Kasumi-1 (cell line): ENCODE measurements around the gene KNG1.
"Not testable (repeated sequence)": the region's sequence is repeated elsewhere in the genome, so short reads cannot be mapped to it uniquely, and the experiment has no call there.

ENCODE experiments used
- DNase-seq, 2 experiments: peaks; one replicate each; lab custom pipeline; 2025; lab: John Stamatoyannopoulos, UW

The KNG1 gene

DNA sequence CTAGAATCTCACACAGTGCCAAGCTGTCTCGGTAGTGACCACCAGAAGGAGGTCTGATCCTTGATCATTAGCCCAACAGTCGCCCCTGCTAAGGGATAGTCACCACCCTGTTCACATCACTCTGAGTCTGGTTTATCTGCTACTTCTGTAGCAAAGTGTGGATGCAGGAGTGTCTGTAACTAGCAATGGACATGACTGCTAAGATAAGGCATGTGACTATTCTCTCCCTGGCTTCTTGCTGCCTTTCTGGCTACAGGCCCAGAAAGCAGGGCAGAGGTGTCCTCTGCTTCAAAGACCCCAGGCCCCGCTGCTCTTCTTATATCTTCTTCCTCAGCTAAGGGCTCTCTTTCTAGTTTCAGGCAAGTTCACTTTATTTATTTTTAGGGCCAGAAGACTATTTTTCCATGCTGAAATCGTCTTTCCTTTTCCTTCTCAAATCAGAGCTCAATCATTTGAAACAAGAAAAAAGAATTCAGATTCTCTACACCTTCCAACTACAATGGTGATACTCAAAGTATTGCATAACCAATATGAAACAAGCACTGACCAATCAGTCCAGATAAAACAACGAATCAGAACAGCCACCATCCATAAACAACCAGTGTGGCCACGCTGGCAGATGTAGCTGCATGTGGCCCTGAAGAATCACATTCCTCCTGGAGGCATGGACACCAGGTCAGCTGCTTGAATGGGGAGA is 8.0 kb upstream of the KNG1 start:
- no peak for DNase-seq

DNA sequence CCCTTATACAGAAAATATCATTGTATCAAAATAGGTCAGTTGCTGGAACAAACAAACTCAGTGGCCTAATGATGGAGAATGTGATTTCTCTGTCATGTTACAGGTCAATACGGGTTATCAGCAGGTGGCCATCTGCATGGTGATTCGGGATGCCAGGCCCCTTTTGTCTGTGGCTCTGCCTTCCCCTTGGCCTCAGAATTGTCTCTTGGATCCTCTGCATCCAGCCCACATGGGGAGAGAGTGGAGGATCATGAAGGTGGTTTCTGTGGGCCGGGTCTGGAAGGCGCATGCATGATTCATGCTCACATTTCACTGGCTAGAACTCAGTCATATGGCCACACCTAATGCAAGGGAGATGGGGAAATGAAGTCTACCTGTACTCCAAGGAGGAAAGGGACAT is 6.5 kb upstream of the KNG1 start:
- DNase-seq = not testable (repeated sequence)

DNA sequence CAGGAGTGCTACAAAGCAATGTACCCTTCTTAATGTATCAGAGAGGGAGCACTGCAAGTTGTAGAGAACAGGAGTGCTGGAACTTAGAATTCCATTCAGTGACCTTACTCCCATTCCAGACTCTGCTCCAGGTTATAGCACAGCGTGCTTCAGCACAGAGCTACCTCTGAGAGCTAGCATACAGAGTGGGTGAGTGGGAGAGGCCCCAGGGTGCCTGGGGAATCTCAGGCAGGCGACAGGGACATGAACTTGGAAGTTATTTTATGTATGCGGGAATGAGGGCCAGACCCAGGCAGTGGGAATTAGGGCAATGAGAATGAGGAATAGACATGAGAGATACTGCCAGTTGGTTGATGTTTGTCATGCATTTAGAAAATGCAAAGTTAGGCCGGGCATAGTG is 3.7 kb upstream of the KNG1 start:
- DNase-seq = no peak

DNA sequence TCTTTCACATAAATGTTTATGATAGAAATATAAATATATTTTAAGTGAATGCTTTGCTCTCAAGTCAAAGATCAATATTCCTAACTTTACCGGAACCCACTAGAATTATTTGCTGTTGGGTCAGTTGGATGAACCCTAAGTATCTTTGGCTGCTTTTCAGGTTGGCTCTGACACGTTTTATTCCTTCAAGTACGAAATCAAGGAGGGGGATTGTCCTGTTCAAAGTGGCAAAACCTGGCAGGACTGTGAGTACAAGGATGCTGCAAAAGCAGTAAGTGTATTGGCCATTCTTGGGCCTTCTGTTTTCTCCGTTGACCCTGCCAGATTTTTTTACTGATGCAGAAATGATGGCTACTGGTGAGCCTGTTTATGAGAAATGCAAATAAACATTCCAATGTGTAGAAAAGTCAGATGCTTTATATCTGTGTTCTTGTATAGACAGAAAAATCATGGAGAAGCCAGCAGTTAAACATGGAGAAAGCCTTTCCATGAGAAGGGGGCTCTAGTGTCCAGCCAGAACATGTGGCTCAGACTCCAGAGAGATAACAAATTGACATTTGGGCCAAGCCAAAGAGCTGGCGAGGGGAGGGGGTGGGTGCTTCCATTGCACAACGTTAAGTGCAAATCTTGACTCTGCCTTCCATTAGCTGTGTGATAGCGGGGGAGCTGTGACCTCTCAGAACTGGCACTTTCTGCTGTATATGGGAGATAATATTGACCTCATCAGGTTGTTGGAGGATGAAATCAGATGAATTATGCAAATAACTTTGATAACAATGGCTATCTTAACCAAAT is 3.0 kb downstream of the KNG1 start:
- DNase-seq = no peak

DNA sequence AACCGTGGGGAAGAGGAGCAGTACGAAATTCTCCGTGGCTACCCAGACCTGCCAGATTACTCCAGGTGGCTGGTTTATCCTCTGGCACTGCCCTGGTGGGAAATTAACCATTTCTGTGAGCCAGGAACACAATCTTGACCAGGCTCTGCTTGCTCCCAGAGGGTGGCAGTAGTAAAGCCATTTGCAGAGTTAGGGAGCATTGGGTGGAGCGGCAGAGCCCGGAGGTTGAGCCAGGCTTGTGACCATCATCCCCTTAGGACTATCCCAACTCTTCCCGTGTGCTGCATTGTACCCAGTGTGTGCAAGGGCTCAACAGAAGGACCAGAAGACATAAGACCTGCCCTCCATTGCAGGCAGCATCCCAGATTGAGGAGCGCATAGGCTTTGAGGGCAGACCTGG is 5.3 kb downstream of the KNG1 start:
- DNase-seq = no peak

DNA sequence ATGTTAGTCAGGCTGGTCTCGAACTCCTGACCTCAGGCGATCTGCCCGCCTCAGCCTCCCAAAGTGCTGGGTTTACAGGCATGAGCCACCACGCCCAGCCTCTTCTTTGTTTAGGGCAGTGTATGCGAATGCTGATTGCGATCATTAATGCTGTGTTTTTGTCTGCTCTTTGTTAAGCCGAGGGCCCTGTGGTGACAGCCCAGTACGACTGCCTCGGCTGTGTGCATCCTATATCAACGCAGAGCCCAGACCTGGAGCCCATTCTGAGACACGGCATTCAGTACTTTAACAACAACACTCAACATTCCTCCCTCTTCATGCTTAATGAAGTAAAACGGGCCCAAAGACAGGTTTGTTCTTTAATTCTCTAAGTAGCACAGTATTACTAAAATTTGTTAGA is 7.8 kb downstream of the KNG1 start:
- no peak for DNase-seq

DNA sequence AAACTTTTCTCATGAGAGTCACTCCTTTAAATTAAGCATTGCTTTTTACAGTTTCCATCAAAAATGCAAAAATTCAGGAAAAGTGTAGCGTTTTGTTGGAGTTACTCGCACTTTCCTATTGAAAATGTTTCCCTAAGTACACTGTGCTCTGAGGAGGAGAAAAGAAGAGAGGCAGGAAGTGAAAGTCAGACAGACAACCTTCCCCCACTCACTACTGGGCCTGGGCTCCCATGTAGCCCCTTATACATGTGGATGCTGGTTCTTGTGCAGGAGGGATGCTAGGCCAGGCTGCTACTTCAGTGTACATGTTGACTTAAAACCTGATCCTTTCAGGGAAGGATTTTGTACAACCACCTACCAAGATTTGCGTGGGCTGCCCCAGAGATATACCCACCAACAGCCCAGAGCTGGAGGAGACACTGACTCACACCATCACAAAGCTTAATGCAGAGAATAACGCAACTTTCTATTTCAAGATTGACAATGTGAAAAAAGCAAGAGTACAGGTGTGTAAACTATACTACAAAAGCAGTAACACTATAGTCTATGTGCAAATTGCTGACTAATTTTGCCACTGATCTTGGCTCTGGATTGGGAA is 15.1 kb downstream of the KNG1 start:
- DNase-seq = no peak

DNA sequence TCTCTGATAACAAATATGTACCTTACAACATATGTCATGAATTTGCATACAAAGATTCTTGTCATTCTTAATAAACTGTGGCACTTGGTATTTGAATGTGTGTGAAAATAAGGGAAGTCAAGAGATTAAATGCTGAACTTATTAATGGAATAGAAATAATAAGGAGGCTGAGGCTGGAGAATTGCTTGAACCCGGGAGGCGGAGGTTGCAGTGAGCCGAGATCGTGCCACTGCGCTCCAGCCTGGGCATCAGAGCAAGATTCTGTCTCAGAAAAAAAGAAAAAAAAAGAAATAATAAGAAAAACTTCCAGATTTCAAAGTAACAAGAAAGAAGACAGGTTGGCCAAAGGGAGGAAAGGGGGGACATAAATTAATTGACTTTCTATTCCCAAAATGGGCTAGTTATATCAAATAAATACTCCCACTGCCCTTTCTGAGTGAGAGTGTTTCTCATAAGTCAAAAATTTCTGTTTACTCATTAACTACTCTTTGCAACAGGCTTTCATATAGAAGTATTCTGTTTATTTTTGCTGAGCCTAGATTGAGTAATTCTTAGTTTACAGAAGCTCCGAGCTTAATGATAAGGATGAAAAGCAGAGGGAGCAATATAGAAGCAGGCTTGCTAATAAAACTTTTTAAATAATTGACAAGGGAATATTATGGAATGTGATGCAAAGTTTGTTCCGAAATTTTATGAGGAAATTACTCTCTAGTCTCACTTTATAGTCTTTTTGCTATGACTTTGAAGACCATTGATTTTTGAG is 25.6 kb downstream of the KNG1 start:
- DNase-seq = no peak

DNA sequence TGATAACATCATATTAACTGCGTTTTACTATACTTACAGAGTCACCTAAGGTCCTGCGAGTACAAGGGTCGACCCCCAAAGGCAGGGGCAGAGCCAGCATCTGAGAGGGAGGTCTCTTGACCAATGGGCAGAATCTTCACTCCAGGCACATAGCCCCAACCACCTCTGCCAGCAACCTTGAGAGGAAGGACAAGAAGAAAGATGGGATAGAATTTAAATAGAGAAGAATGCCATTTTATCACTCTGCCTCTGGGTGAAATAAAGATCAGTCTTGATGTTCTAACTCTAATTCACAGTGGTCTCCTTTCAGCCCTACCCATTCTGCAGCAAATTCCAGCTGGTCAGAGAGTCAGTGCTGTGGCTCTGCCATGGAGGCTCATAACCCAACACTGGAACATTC is 26.5 kb downstream of the KNG1 start:
- no peak for DNase-seq

DNA sequence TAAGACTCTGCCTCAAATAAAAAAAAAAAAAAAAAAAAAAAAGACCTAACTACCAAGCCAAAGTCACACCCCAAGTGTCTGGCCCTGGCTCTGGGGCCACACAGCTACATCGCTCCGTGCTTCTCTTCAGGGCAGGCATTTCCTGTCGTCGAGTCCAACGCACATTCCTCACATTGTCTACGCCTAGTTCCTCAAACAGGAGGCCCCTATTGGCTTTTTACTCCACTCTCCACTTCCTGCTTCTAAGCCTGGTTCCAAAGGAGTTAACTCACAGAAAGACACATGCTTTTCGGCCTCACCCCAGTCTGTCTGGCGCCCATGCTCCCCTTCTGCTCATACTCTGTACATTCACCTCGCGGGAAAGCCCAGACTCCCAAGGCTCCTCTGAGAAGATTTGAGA is 28.8 kb downstream of the KNG1 start:
- peak; percentile 97 to 99 for DNase-seq

DNA sequence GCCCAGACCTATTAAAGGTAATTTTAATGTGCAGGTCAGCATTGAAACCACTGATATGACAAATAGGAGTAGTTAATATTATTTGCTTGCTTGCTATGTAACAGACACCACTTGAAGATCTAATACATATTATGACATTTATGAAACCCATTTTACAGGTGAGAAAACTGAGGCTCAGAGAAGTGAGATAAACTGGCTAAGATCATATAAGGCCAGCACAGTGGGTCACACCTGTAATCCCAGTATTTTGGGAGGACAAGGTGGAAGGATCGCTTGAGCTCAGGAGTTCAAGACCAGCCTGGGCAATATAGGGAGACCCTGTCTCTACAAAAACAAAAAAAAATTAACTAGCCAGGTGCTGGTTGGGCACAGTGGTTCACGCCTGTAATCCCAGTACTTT is 33.2 kb downstream of the KNG1 start:
- DNase-seq = no peak

DNA sequence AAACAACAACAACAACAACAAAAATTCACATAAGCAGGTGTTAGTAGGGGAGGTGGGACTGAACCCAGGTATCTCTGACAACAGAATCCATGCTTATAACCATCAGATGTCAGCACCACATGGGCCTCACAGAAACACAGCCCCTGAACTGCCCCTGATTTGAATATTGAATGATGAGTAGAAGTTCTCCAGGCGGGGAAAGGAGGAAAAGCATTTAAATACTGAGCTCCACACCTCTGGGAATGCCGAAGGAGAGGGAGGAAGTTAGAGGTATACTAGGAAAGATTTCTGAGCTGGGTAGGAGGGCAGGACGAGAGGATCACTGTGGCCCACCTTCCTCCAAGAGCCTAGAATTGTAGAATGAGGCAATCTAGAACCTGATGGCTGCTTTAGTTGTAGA is 34.3 kb downstream of the KNG1 start:
- no peak for DNase-seq

DNA sequence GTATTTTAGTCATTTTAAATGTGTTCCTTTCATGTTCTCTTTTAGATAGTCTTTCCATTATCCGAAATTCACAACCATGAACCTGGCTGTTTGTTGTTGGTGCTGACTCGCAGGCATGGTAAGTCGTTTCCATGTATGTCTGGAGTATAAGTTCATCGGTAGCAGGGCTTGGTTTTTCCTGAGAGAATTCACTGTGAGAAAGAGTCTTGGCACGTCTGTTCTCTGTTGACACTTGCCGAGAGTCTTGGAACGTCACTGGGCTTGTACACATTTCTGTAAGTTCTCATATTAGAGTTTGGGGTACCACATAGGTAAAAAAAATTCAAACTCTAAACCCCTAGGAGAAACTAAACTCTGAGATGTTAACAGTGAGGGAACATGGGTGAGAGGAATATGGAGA is 36.8 kb downstream of the KNG1 start:
- DNase-seq = no peak

DNA sequence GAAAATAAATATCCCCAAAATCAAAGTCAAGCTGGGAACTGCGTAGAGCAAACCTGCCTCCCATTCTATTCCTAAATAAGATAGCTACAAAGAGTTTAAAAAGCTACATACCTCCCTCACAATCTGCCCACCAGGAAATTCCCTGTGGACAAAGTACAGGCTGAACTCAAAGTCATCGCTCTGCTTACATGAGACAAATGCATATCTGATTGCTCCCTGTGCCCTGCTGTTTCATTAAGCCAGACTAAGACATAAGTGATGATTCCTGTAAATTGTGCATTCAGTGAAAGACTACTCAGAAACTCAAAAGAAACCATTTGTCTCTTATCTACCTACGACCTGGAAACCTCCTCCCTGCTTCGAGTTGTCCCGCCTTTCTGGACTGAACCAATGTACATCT is 37.7 kb downstream of the KNG1 start:
- DNase-seq = no peak

DNA sequence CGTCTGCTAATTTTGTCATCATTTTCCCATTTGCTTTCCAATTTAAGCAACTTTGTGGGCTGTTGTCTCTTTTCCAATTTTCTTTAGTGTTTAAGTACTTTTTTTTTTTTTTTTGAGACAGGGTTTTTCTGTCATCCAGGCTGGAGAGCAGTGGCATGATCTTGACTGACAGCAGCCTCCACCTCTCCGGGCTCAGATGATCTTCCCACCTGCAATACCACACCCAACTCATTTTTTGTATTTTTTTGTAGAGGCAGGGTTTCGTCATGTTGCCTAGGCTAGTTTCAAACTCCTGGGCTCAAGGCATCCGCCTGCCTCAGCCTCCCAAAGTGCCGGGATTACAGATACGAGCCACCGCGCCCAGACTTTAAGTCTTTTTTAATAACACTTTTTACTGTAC is 40.1 kb downstream of the KNG1 start:
- DNase-seq = no peak

DNA sequence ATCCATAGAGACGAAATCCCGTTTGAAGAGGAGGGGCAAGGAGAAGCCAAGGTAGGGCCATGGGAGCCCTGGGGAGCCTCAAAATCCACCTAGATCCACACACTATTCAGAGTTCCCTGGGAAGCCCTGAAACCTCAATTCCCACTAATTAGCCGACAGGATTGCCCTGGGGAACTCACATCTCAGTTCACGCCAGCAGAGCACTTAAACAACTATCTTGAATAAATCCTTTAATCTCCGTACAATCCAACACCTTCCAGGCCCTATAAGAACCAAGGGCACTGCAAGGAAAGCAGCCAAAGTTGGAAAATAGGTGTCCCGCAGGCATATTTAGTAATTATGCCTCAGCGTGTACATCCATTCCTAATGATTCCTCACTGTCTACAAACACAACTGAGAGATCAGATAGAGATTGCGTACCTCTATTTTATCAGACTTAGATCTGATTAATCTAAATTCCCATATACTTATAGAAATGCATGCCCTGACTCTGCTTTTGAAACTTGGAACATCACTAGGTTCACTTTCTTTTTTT is 40.6 kb downstream of the KNG1 start:
- no peak for DNase-seq

DNA sequence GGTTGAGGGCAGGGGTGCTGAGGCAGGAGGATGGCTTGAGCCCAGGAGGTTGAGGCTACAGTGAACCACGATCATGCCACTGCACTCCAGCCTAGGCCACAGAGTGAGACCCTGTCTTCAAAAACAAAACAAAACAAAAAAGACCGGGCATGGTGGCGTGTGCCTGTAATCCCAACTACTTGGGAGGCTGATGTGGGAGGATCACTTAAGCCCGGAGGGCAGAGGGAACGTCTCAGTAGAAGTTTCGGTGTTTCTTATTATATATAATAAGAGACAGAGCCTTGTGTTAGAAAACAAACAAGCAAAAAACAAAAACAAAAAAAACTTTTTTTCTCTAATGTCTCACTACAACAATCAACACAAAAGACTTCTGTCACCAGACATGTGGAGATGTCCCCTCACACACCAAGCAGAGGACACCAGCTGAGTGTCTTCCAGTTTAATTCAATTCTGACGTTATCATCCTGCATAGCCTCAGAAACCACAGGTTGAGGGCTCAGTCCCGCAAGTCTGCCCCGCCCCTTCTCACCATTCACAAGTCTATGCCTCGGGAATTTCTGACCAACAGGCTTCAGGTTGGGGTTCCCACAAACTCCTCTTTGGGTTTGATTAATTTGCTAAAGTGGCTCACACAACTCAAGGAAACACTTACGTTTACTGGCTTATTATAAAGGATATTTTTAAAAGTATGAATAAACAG is 42.2 kb downstream of the KNG1 start:
- DNase-seq = no peak

DNA sequence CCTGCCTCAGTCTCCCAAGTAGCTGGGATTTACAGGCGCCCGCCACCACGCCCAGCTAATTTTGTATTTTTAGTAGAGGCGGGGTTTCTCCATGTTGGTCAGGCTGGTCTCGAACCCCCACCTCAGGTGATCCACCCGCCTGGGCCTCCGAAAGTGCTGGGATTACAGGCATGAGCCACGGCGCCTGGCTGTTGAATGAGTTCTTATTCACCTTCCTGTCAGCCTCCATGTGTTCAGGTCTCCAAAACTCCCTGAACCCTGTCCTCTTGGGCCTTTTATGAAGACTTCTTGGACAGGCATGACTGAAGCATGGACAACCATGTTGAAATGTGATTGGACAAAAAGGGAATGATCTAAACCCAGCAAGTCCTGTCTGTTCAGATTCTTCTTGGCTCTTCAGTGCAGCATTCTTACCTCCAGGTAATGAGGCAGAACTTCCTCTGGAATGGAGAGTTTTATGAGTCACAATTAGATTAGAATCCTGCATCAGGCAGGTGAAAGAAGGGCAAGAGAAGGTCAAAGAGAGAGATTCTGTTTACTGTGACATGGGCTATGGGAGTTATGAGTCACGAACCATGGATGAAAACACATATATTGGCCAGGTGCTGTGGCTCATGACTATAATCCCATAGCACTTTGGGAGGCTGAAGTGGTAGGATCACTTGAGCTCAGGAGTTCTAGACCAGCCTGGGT is 43.1 kb downstream of the KNG1 start:
- no peak for DNase-seq

DNA sequence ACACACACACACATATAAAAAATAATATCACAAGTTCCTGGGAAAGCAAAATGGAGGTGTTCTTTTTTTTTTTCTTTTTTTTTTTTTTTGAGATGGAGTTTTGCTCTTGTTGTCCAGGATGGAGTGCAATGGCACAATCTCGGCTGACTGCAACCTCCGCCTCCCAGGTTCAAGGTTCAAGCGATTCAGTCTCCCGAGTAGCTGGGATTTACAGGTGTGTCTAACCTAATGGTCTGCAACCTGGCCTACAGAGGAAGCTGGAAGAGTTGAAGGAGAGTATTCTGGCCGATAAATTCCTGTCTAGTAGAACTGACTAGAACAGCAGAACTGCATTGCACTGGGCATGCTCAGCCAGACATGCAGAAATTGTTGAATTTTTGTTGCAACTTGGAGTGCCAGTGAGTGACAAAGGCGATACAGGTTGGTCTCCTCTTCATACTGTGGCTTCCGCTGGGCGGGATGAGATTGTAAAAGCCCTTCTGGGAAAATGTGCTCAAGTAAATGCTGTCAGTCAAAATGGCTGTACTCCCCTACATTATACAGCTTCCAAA is 43.8 kb downstream of the KNG1 start:
- DNase-seq = no peak

DNA sequence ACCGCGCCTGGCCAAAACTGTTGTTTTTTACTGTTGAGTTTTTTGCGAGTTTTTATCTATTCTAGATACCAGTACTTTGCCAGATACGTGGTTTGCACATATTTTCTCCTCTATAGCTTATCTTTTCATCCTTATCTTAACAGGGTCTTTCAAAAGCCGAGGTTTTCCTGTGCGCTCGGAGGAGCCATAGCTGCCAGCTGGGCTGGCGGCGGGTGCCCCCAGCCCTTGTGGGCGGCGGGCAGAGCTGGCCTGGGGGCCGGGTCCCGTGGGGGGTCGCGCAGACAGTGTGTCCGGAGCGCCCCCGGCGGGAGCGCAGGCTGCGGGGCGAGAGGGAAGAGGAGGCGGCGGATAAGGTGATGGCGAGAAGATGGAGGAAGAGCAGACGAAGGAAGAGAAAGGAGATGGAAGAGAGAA is 55.1 kb downstream of the KNG1 start:
- DNase-seq = no peak
